NCI-H226 (cell line): Measurements from ENCODE around the gene PBX1.

Experiments
- DNase-seq: peaks from one replicate; pipeline ENCODE4 v3.0.0-alpha.2; 2015

Gene PBX1

GRCh38 chr1:164838786-164839185, 279.8 kb downstream of the PBX1 start:
- no peak for DNase-seq

DNA sequence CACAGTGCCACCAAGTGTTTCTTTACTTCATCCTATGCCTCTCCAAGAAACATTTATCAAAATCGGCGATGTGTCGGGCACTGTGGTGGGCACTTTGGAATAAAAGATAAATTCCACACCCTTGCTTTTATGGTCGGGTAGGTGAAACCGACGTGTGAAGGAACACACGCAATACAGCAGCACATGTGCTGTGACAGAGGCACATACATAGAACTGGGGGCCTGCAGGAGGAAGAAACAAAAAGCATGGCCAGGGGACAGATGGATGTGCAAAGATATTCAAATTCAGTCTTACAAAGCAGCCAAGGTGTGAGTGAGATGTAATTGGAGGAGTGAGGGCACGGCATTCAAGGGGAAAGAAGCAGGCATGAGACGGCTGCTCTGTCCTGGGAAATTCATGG, 282.0 kb downstream of the PBX1 start:
- DNase-seq: no peak

DNA sequence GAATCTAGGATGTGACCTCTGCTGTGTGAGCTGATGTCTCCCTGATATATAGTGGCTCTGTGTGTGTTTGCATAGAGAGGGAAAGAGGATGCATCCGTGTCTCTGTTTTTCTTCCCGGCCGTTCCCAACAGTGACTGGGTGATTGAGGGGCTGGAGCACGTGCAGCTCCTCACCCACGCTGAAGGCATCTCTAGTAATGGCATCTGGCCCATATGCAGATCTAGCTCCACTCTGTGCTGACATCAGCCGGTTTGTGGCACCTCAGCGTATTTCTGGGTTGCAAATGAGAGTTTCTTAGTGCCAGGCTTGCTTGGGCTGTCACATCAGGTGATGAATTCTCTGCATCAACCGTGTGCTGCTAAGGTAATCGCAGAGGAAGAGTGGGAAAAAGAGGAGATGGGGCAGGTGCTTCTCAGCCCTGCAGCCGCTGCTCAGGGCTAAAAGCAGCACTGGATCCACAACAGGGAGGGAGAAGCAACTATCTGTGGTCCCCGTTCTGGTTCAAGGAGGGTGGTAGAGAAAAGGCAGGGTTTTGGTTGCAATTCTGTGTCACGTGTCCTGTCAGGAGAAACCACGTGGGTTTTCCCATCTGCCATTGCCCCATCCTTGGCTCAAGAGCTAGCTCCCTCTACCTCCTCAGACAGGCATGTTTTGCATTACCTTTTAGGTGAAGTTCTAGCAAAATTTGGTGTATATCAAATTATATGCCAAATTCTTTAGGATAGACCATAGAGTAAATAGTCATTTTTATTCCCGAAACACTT, 282.9 kb downstream of the PBX1 start:
- no peak for DNase-seq

DNA sequence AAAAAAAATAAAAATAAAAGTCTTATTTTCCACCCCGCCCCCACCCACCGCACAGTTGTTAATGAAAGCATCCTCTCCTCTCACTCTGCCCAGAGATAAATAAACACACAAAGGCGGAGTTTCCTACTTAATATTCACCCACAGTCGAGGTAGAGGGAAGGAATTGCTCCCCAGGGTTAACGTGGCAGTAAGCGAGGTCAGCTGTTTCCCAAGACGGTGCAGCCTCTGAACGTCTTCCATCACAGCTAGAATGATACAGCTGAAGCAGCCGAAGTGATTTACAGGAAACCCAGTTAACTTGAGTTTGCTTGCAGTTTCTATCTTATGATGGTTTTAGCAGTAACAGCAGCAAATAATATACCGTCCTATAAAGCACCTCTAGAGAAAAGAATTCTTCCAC, 283.9 kb downstream of the PBX1 start:
- DNase-seq: no peak

DNA sequence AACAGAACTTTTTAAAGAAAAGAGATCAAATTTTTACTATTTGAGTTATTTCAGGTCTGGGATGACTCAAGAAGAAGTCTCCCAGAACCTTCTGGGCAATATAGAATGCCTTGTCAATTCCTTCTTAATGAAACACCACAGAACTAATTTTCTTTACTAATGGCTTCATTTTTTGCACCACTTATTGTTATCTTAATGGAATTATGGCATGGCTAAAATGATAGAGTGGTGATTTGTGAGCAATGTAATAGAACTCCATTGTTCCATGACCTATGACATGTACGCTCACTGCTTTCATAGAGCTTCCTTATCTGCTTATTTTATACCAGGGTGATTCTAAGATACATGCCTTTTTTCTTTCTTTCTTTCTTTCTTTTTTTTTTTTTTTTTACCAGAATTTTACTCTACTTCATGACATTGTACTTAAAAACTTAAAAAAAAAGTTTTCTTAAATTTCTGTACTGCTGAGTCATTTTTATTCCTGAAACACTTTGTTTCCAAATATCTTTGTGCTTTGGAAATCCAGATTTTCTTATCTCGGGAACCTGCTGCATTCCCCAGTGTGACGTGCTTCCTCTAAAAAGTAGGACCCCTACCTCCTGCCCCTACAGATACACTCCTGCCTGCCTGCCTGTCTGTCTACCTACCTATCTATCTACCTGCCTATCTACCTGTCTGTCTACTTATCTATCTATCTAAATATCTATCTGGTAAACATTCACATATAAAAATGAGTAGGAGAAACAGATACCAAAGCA, 284.9 kb downstream of the PBX1 start:
- DNase-seq: no peak

DNA sequence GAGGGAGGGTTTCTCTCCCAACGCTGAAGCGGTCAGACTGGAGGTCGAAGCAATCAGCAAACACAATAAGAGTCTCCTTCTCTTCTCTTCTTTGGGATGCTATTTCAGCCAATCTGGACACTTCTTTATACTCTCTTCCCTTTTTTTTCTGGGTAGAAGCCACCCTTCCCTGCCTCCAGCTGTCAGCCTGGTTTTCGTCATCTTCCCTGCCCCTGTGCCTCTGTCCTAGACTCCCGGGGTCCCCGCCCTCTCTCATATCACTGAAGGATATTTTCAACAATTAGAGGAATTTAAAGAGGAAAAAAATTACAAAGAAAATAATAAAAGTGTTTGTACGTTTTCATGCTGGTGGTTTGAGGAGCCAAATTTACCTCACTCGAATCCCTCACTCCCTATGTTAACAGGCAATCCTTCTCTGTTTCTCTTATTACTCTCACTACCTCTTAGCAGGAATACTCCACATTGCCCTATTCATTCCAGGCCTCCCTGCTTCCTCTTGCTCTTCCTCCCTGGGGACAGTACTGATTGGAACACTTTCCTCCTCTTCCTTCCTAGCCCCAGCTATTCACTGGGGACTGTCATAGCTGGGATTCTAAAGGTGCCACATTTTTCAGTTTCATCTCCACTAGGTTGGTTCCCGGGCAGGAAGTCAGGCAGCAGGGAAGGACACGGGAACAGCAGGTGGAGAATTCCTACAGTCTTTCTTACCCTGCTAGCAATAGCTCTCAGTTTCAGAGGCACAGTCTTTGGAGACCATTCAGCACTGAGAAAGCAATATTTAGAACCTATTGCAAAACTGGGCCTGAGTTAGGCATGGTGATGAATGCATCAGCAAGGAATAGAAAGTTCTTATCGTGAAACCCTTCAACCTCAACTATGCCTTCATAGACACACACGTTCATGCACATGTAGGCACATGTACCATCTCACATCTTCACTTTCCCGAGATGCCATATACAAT, 288.0 kb downstream of the PBX1 start:
- no peak for DNase-seq

GRCh38 chr1:164853146-164853545, 294.2 kb downstream of the PBX1 start:
- no peak for DNase-seq

- no peak for DNase-seq
These were observed 296.8 kb downstream of the PBX1 start for GRCh38 chr1:164855716-164856329.

- DNase-seq: no peak
These were observed 297.4 kb downstream of the PBX1 start for GRCh38 chr1:164856381-164856780.

DNA sequence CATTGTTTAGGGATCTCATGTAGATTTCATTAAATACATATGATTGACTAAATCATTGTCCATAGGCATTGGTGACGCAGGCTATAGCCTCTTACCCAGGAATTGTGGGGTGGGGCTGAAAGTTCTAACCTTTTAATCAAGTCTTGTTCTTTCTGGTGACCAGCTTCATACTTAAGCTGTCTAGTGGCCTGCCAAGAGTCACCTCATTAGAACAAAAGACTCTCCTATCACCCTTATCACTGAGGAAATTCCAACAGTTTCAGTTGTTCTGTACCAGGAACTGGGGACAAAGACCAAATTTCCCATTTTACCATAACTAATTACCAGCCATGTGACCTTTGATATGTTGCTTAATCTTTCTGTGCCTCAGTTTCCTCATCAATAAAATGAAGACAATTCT, 298.5 kb downstream of the PBX1 start:
- no peak for DNase-seq

DNA sequence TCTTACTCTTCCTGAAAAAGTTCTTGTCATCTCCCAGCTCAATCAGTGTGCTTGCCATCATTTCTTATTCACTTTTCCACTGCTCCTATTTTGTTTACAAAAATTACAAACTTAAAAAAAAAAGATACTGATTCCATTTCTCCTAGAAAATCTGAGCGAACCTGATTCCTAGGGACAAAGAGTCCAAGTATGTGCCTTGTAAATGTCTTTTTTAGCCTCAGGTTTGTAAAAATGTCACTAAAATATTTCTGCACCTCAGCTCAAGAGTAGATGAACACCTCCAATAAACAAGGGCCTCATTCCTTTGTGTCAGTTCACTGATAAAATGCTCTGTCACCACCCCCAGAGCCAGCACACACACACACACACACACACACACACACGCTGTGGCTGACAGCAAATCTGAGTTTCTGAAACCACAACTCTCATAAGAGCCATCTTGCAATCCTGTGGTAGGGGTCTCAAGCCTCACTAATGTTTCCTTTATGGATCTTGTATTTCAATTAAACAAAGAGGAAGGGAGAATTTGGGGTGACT, 299.2 kb downstream of the PBX1 start:
- no peak for DNase-seq

- DNase-seq: no peak
These were observed 302.6 kb downstream of the PBX1 start for GRCh38 chr1:164861632-164862031.

- DNase-seq: no peak
These were observed 304.1 kb downstream of the PBX1 start for GRCh38 chr1:164863056-164863455.

DNA sequence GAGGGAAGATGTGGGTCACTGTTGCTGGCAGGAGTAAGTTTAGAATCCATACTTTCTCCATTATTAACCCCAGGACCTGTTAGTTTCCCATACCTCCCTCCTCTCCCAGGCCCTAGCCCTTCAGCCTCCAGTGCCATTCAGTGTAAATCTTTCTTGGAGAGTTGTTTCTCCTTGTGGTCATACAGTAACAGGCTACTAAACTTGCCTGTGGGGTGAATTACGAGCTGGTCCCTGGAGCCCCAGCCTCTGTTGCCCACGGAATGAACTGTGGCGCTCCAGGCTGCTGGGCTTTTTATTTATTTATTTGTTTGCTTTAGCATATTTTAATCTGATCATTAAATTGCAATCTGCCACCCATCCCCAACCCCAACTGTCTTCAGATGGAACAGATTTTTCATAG, 305.2 kb downstream of the PBX1 start:
- no peak for DNase-seq

DNA sequence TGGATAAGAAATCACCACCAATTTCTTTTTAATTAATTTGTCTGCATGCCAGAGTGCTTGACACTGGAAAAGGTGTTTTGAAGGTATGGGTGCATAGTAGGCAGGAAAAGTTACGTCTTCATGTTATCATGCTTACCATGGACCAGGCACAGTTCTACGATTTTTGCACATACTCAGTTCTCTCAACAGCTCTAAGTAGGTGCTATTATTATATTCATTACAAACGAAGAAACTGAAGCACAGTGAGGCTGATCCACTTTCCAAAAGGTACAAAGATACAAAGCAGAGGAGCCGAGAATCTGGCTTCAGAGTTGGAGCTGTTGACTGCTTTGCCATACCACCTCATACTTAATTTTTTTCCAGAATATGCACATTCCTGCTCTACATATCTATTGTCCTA, 306.4 kb downstream of the PBX1 start:
- DNase-seq: no peak

DNA sequence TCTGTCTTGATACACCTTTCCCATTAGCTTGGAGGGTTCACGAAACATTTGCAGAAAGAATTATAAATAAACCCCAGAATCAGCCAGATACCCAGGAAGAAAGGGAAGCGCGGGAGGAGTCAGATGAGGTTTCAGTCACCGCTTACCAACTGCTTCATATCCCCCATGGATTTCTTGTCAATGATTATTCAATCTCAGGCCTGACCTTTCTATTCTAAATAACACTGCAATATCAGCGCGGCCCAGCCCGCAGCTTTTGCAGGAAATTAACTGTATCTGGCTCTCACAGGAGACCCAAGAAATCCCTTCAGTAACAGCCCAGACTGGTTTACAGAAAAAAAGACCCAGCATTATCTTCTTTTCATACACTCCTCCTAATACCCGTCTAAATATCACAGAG, 308.6 kb downstream of the PBX1 start:
- DNase-seq: no peak

DNA sequence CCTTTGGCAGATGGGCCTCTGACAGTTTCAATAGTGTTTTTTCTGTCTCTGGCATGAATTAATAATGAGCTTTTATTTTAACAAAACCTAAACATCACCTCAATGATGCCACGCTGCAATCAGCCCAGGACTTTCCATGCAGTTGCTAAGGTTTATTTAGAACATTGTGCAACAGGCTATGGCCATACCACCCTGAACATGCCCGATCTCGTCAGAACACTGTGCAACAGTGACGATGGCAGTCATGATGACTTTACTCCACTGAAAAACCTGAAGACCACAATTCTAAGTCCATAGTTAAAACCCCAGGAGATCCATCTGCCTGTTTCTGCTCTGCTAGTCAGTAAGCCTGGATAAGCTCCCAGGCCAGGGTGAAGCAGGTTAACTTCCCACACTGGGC, 310.0 kb downstream of the PBX1 start:
- no peak for DNase-seq

GRCh38 chr1:164875518-164875917, 316.5 kb downstream of the PBX1 start:
- DNase-seq: no peak

DNA sequence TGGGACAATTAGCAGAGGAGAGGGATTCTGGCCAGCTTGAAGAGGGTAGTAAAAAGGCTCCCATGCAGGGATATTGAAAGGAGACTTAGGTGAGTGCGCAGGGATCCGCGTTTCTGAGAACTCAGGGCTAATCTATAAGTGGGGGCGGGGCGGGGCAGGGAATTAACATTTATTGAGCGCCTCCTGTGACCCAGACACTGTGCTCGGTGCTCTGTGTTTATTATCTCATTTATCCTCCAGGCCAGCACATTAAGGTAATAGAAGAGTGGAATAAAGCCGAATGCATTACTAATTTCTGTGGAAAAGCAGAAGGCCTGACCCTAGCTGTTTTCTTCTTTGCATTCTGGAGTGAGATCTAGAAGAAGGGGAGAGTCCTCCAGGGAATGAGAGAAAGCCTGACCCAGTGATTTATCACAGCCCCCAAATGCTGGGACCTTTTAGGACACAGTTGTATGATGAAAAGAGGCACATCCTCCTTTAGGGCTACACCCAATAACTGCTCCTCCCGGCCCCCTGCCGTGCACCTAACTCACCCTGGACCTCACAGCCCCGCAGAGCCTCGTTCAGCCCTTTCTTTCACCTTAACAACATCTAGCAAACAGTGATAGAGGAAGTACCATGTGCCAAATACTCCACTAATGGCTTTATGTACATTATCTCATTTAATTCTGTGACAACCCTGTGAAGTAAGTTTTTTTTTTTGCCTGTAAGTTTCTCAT, 317.6 kb downstream of the PBX1 start:
- DNase-seq: no peak

DNA sequence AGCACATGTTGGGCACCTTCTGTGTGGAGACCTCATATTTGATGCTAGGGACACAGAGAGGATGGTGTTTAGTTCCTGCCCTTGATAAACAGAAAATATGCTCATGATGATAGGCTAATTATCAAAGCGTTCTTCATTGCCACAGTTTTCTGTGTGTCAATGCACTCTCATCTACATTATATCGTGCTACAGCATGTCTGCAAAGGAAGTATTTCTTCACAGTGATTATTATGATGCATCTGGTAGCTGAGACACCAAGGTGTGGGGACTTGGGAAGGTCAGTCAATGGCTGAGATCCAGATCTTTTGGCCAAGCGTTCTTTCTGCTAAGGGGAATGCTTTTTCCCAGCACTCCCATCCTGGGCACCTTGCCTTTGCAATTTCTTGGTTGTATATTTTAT, 321.2 kb downstream of the PBX1 start:
- no peak for DNase-seq

- no peak for DNase-seq
These were observed 321.7 kb downstream of the PBX1 start for GRCh38 chr1:164880644-164881043.

- no peak for DNase-seq
These were observed 326.3 kb downstream of the PBX1 start for GRCh38 chr1:164885311-164885710.
